Caki2 (cell line): ENCODE data around the gene GPR27. TPM values are rescaled to one million over a fixed set of nuclear protein-coding genes. Genes with fewer than 3 reads are reported as not detected.

Experiments used
- total RNA-seq: library from RNA; depleted of rRNA; stranded (reverse); fragments of >200 nt; shearing (Covaris generic); gene quantifications from 2 replicates; pipeline ENCODE4 v1.2.3, GENCODE V29; 2014; ENCODE audit warnings: low replicate concordance; rRNA removed

GPR27 gene
- total RNA-seq, 1 experiment from 2014 or later = 9.0 TPM

Other genes starting within 250 kb of the GPR27 start
- gene FOXP1, start 170.1 kb upstream of the GPR27 start, total RNA-seq = 31.8 and 39.5 TPM in 2 replicates
- 4.7 and 9.0 TPM in 2 replicates for gene EIF4E3, start 28.5 kb upstream of the GPR27 start, total RNA-seq
- not detected in 2 replicates for gene PROK2, start 31.3 kb downstream of the GPR27 start, total RNA-seq